DMS153 treated with DMSO at 0.1 percent for 48 hours (cell line): ENCODE measurements around the gene WDR70.
"Not testable (repeated sequence)": the region's sequence is repeated elsewhere in the genome, so short reads cannot be mapped to it uniquely, and the experiment has no call there.

Source experiments
- DNase-seq: peaks from one replicate; lab custom pipeline; 2025; ENCODE audit not compliant: unreplicated experiment; lab: John Stamatoyannopoulos, UW

Gene WDR70

GRCh38 chr5:37742111-37742510, 363.0 kb downstream of the WDR70 start:
- no peak for DNase-seq

GRCh38 chr5:37751227-37751626, 372.1 kb downstream of the WDR70 start:
- no peak for DNase-seq

DNA sequence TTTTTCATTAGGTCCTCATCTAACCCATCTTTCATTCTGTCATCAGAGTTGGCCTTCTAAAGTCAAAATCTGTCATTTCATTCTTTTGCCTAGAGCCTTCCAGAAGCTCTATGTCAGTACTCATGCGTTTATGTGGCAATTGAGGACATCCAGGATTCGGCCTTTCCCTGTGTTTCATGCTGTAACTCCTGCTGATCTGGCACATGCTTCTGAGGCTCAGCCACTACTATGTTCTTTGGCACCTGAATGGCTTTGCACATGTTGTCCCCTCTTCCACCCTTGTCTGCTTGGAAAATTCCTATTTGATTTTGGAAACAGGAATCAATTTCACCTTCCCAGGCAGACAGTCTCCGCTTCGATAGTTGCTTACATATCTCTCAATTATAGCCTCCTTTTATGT, 375.9 kb downstream of the WDR70 start:
- DNase-seq, result no peak

GRCh38 chr5:37755581-37755980, 376.5 kb downstream of the WDR70 start:
- DNase-seq, result no peak

GRCh38 chr5:37756248-37756647, 377.1 kb downstream of the WDR70 start:
- DNase-seq, result no peak

DNA sequence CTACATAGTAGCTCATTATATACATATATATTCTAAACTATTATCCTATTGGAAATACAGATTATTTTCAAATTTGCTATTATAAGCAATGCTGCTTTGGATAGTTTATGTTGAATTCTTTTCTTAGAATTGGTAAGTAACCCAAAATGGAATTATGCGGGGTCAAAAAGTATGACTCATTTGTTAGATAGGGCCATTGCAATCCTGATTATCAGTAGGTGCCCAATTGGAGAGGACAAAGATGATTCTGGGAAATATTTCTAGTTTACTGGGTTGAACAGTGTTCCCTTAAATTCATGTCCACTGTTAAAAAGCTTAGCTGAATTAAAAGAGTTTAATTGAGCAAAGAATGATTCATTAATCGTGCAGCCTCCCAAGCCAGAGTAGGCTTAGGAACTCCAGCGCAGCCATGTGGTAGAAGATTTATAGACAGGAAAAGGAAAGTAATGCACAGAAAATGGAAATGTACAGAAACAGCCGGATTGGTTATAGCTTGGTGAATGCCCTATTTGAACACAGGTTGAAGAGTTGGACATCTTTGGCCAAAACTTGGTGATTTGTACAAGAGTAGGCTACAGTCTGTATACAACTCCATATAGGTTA, 379.0 kb downstream of the WDR70 start:
- DNase-seq, result no peak

- DNase-seq, result no peak
Measured at GRCh38 chr5:37767251-37767650, 388.1 kb downstream of the WDR70 start.

DNA sequence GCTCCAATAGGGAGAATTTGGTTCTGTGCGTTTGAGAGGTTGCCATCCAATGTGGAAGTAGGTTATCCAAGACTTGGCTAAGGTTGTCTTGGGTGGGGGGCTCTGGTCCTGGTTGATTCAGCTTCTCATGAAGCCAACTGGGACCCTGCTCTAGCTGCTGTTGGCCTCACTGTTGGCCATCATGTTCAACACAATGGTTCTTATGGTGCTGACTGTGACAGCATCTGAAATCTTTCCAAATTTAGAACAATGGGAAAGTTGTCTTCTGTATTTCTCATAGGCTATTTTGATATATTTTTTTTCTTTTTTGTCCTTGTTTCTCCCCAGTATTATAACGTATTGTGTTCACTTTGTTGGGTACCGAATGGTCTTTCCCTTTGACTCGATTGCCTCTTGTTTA, 388.8 kb downstream of the WDR70 start:
- DNase-seq, result no peak

DNA sequence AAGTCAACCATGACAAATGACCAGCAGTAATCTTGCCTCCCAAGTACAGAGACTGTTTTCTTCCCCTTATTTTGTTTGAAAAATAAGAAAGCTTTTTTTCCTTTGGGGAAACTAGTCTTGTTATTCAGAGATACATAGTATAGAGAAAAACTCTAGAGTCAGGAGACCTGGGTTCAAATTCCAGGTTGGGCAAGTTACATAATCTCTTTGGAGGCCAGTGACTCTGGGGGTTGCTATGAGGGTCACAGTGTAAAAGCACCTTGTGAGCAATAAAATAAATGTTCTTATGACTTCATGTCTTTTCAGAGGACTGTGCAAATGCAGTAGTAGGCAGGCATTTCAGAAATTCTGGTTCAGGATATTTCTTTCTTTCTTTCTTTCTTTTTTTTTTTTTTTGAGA, 389.3 kb downstream of the WDR70 start:
- no peak for DNase-seq

DNA sequence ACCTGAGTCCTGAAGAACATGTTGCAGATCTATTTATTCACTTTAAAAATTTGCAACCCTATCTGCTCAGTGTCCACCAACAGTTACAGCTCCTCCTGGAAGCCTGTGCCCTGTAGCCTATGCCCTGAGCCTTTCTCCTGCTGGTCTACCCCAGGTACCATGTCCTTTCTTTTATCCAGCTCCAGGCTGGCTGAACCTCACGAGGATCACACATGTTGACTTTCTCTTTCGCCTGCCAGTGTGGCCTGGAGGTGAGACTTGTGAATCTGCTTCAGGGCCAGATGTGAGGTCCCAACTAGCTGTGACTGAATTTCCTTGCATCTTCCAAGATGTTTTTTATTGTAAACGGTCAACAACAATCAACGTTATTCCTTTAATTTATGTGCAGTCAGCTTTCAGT, 390.0 kb downstream of the WDR70 start:
- no peak for DNase-seq

GRCh38 chr5:37769840-37770239, 390.7 kb downstream of the WDR70 start:
- DNase-seq, result no peak

DNA sequence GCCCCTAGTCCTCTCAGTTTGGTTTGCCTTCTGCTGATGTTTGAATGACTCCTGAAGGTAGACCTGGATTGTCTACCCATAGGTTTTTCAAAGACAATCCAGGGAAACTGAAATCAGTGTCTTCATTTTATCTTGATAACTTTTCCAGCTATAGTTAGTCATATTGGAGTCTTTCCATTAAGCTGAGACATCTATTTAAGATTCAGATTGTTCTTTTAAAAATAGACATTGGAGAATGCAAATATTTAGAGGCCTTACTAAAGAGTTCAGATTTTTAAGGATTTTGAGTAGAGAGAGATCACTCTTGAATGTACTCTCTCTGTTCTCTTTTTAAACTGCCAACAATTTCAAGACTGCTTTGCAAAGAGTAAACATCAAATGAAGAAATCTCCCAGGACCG, 391.7 kb downstream of the WDR70 start:
- no peak for DNase-seq

DNA sequence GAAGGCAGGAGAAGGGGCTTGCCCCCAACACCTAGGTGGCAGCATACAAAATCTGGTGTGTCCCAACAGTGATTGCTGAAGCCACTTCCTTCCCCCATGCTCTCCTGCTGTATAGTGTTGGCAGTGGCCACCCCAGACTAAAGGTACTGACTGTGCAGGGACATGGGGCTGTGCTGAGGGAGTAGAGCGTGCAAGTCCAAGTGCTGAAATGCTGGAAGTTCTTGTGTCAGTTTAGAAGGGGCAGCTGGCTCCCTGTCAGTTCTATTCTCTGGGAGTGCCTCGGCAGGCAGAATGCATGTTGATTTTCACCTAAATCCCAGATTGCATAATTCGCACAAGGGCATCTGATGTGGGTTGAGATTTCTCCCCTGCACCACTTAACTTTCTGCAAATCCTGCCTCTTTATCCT, 392.1 kb downstream of the WDR70 start:
- DNase-seq, result no peak

- no peak for DNase-seq
Measured at GRCh38 chr5:37771731-37772130, 392.6 kb downstream of the WDR70 start.

DNA sequence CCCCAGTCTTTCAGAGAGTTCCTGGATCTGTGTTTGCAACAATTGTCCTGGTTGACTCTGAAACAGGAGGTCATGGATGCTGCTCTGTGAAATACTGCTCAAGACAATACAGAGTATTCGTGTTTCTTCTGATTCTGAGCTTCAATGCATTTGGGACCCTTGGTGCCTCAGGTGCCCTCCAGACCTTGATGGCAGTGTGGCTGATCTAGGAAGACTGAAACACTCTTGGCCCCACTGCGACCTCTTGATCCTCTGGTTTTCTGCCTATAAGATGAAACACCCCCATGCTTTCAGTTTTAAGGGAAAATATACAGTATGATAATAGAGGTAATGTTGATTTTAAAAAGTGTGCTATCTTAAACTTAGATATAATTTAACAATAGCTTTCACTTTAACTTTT, 393.1 kb downstream of the WDR70 start:
- DNase-seq, result no peak

GRCh38 chr5:37773809-37774208, 394.7 kb downstream of the WDR70 start:
- DNase-seq, result no peak

DNA sequence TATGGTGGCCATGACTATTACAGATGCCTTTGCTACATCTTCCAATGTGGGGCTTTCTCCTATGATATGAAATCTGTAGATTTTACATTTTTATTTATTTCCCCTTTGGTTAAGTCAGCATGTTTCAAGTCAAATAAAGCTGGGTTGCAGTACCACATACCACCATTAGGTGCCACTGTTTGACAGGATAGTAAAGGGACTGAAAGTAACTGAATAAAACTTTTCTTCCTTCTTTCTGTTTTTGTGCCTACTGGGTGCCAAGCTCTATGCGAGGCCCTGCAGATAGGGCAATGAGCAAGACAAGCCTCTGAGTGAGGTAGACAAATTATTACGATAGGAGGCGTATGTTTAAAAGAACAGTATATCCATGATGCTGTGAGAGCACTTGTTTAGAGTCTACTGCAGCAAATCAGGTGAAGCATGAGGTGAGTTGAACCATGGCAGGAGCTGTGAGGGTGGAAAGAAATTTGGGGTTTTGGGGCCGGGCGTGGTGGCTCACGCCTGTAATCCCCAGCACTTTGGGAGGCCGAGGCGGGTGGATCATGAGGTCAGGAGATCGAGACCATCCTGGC, 395.9 kb downstream of the WDR70 start:
- DNase-seq, result no peak

DNA sequence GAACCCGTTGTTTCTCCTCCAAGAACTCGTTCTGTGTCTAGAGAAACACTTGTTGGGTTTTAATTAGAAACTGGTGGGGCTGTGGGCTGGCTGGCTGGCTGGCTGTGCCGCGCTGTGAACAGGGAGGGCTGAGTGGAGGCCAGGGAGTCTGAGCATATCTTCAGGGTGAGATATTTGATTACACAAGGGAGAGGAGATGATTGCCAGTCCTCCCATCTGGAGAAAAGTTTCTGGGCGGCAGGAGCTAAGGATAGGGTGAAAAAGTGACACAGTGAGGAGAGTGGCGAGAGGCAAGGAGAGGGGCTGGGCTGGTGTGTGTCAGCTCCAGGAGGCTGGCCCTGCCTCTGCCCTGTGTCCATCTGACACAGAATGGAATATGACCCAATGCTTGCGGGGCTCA, 397.7 kb downstream of the WDR70 start:
- no peak for DNase-seq

DNA sequence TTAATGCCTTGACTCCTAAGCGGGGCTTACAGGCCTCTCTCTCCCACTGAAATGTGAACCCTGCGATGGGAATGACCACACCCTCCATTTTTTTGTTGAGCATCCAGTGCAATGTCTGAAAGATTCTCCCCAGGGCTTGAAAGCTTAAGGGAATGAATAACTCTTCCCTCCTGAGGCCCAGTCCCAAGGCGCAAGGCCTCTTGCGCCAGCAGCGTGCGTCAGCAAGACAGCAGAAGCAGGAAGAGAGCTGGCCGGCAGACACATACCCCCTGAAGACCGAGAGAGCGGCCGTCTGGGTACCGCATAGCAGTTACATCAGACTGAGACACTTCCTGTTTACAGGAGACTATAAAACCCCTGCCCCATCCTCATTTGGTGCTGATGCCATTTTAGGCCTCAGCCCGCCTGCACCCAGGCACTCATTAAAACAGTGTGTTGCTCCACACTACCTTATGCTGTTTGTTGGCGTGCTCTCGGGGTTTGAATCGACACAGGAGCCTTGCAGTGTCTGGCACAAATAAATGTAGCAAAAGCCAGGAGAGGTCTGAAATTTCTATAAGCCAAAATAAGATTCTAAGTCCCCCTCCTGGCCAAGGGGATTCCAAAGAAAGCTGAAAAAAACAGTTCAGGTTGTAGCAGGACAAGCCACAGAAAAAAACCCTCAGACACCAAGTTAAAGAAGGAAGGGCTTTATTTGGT, 398.5 kb downstream of the WDR70 start:
- DNase-seq, result no peak

GRCh38 chr5:37781409-37781808, 402.3 kb downstream of the WDR70 start:
- DNase-seq, result not testable (repeated sequence)

GRCh38 chr5:37786416-37786815, 407.3 kb downstream of the WDR70 start:
- DNase-seq, result no peak

GRCh38 chr5:37786862-37787519, 407.9 kb downstream of the WDR70 start:
- no peak for DNase-seq
